NCI-H1417 treated with DMSO at 0.1 percent for 48 hours (cell line): ENCODE results near the gene TEDDM1.
"Not testable (repeated sequence)": the region's sequence is repeated elsewhere in the genome, so short reads cannot be mapped to it uniquely, and the experiment has no call there.

Experiments
- DNase-seq: peaks from one replicate; lab custom pipeline; 2025; lab: John Stamatoyannopoulos, UW

The TEDDM1 gene, protein sequence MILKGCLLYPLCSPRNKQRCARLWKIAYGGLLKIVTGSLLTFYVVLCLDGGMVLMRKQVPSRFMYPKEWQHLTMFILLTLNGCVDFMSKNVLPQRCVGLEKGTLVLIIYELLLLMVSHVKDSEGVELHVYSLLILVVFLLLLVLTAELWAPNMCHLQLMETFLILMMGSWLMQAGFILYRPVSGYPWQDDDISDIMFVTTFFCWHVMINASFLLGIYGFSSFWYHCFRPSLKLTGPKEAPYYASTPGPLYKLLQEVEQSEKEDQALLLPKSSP

DNA sequence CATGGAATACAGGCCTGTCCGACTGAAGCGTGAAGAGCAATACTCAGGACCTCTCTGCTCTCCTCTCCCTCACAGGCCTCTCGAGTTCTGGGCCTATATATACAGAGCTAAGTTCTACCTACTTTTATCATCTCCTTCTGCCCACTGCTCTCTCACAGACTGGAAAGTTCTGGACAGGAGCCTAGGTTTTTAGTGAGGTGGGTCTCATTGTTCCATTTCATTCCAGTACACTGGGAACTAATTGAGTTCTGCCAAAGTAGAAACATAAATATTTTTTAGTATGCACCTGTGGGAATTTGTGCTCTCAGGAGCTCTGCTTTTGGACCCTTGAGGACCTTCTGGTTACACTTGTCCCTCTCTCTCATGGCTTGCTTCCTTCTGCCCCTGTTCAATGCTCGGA, at the start of gene TEDDM1:
TEDDM1 (minus strand) TSS at position 101 of the 400 bp plus-strand sequence. CDS start 182 bp downstream, outside the sequence.
- DNase-seq = no peak

DNA sequence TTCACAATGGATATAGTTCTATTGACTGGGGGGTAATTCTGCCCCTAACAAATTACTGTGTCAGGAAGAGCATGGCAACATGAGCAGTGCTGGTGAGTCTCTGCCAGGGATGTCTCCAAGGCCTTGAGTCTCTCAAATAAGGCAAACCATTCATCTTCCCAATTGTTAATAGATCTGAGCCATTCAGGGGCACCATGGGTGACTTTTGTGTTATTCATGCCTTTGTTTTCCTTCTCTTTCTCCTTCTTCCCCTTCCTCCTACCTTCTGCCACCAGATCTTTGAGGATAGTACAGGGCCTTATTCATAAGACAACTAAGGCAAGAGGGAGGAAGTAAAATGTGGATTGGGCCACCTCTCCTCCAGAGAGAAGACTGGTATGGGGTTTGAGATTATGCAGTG, 49.6 kb upstream of the TEDDM1 start, which contains the start of gene RGSL1:
RGSL1 (plus strand) TSS at position 60 of the 400 bp plus-strand sequence; CDS start at position 80, 20 bp downstream.
- DNase-seq = no peak

DNA sequence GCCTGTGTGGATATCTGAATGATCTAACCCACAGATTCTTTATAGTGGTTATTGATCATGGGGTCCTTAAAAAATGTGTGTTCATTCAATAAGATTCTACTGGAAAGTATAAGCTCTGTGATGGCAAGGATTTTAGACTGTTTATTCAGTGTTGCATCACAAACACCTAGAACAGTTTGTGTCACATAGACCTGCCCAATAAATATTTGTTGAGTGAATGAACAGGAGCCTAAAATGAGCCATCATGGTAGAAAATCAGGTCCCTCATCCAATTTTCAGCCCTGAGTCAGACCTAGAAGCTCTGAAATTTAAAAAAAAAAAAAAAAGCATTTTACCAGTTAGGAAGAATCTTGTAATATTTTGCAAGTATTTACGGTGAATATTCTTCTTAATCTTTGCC, 47.2 kb upstream of the TEDDM1 start:
- DNase-seq = no peak

DNA sequence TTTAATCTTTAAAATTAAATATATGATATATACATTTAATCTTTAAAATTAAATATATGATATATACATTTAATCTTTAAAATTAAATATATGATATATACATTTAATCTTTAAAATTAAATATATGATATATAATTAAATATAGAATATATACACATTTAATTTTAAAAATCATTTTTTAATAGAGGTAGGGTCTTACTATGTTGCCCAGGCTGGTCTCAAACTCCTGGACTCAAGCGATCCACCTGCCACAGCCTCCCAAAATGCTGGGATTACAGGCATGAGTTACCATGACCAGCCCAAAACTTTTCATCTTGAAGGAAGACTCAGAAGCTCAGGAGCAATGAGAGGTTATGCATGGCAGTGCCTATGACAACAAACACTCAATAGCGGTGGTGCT, 46.7 kb upstream of the TEDDM1 start:
- not testable (repeated sequence) for DNase-seq

DNA sequence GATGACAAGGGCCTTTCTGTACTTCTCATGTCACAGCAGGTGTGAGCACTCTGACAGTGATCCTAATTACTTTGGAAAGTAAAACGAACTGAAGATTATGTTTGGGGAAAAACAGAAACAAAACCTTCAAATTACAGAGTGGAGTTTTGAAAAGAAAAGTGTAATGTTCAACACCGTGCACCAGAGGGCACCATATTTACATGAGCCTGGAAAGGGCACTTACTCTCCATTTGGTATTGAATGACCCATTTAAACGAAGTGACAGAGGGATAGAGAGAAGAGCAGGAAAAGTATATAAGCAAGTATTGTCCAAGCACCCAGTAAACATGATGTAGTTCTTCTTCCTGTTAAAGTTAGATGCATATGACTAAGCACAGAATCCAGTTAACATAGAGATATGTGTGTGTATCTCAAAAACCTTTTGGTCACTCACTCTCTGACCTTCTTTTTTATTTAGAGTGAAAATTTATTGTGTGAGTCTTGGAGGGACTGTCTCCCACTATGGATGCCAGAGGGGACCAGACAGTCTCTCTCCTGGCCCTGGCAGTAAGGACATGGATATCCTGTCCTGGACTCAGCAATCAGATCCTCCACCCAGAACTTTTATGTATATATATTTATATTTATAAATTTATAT, 45.7 kb upstream of the TEDDM1 start:
- DNase-seq = no peak

DNA sequence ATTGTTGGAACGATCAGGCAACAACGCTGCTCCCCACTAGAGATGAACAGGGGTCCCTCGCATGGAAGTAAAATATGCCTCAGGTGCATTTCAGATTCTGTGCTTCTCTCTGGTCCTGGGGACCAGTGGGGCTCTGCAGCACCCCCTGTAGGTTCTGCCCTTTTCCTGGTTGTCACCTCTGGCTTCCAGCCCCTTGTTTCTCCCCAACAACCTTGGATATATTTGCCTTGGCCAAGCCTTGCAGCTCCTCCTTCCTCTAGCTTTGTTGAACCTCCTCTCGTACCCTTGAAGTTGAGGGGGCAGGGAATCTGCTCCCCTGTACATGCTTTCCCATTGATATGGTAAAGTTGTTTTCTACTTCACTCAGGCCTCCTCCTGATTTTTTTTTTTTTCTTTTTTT, 44.0 kb upstream of the TEDDM1 start:
- DNase-seq = no peak

DNA sequence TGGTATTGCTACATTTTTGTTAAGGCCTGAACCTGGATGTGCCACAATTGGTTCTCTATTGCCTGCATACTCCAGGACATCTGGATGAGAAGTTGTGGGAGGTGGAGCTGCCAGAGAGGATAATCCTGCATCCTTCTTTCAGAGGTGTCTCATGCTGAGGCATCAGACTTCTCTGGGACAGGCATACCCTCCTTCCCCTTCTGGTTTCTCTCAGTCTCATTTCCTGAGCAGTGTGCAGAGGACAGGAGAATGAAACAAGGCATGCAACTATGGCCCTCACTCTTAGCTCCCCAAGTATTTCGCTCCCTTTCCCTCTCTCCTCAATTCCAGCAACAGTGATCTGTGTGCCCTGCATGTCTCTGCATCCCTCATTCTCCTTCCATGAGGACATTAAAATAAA, 41.9 kb upstream of the TEDDM1 start:
- no peak for DNase-seq

DNA sequence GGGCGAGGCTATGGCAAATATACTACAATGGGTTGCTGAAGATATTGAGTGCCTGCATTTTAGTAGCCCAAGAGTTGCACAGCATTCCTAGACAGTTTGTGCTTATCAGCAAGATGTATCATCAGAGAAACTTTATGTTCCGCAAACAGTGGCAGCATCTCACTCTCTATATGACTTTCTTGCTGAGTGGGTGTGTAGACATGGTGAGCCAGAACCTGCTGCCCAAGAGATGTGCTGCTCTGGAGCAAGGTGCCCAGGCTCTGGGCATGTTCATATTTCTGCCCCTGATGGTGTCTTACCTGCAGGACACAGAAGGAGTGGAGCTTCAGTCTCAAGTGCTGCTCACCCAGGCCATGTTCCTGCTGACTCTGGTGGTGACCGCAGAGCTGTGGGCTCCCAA, 41.3 kb upstream of the TEDDM1 start:
- DNase-seq = no peak

DNA sequence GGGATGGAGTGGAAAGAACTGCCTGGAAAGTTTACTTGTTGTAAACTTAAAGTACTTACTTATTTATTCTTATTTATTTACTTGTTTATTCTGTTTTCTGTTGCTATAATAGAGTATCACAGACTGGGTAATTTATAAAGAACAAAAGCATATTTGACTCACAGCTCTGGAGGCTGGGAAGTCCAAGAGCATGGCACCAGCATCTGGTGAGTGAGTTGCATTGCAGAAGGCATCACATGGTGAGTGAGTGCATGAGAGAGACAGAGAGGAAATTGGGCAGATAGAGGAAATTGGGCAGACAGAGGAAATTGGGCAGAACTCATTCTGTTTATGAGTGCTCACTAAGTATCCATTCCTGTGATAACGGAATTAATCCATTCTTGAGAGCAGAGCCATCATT, 37.9 kb upstream of the TEDDM1 start:
- no peak for DNase-seq

DNA sequence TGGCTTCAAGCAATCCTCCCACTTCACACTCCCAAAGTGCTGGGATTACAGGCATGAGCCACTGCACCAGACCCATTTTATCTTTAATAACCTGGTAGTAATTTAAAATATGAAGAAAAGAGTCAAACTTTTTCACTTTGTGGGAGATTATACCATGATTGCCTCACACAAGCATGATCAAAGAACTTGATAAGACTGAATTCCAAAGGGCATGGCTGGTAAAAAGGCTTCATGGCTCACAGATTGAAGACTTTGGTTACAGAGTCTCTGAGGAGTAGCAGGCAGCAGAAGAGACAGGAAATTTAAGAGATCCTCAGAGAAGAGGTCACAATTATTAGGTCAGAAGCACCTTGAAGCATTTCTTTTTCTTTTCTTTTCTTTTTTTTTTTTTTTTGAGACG, 33.1 kb upstream of the TEDDM1 start:
- no peak for DNase-seq

DNA sequence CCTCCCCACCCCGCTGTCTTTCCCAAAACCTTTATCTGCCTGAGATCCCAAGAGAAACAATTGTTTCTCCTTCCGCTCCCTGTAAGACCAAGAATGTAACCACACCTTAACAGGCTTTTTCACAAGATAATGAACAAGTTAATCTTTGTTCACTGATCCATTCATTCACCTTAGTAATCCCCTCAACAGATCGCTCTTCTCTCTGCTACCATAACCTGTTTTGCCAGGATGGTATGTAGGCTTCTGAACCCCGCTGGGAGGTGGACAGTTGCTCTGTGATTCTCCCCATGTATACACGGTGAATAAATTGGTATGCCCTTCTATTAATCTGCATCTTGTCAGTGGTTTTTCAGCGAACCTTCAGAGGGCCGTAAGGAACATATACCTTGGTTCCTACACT, 30.8 kb upstream of the TEDDM1 start:
- no peak for DNase-seq

DNA sequence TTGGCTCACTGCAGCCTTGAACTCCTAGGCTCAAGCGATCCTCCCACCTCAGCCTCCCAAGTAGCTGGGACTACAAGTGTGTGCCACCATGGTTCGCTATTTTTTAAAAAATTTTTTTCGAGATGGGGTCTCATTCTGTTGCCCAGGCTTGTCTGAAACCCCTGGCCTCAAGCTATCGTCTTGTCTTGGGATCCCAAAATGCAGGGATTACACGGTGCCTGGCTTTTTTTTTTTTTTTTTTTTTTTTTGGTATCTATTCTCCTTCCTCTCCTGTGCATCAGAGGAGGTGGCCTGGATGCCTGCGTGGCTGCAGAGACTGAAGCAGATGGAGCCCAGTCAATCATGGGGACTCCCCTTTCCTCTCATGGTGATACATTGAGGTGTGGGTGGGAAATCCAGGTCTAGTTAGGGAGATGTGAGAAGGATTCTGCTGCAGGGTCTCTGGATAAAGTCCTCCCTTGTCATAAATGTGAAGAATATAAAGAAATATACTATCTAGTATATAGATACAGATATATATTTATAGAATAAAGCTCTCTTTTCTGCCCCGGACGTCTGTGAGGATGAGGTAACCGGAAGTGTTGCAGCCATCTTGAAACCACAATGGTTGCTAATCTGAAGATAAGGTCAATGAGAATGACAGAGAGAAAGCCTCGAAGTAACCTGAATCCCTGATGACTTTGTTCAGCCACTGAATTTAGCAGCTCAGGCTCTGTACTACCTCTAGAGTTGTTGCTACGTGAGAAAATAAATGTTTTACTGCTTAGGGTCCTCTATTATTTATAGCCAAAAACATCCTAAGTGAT, 30.0 kb upstream of the TEDDM1 start:
- no peak for DNase-seq

DNA sequence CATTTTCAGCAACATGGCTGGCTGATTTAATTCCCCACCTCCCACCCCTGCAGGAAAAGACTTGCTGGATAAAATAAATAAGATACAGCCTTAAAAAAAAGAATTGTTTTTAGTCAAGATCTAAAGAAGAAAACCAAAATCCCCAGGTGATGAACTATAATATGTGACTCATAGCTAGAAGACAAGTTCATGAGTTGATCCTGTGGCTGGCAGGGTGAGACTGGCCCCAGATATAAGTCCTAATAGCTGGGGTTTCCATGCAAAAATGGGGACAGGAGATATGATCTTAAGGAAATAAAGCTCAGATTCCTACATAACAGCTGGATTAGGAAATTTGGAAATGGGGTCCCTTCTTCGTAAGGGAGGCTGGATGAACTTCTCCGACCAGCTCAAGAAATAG, 27.6 kb upstream of the TEDDM1 start:
- no peak for DNase-seq

DNA sequence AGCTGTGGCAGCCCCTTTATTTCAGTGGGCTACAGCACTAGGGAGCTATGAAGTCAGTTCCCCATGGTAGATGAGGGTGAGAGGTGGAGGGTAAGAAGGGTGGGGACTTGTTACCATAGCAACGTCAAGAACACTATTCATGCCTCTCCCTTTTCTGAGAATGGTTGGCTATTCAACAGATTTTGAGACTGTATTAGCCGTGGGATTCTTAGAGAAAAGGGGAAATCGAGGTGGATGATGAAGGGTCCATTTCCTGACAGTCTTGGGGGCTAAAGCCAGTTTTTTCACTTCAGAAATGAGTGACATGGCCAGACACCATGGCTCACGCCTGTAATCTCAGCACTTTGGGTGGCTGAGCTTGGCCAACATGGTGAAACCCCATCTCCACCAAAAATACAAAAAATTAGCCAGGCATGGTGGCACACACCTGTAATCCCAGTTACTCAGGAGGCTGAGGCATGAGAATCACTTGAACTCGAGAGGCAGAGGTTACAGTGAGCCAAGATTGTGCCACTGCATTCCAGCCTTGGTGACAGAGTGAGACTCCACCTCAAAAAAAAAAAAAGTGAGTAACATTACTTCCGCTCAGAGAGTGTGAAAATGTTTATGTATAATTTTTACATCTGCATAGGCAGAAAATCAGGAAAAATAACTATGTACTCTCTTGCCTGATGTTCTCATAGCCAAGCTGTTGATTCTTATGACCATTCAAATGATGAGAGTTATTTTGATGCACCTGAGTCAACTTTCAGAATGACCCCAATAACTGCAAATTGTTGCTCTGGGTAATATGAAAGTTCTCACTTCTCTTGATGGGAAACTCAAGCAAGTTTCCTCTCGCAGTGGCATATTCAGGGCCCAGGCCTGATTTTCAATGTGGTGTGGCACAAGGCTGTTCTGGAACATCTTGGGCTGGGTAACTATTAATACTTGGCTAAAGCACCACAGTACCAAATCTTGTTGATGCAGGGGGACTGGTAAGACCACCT, 26.3 kb upstream of the TEDDM1 start:
- no peak for DNase-seq

DNA sequence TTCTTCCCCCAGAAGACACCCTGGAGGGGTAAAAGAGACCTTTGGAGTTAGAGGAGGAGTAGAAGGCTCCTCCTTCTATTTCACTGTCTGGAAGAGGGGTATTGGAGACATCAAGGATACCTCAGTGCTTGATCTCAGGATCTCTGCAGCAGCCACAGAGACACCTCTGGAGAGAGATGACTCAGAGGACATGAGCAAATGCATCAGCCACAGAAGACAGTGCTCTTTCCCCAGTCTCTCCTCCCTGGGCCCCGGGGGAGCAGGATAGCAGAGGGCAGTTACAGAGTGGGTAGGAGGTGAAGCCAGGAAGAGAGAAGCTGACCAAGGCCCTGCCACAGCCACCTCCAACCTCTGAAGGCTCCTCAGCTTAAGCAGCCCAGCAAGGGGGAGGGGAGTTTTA, 15.3 kb upstream of the TEDDM1 start:
- no peak for DNase-seq

DNA sequence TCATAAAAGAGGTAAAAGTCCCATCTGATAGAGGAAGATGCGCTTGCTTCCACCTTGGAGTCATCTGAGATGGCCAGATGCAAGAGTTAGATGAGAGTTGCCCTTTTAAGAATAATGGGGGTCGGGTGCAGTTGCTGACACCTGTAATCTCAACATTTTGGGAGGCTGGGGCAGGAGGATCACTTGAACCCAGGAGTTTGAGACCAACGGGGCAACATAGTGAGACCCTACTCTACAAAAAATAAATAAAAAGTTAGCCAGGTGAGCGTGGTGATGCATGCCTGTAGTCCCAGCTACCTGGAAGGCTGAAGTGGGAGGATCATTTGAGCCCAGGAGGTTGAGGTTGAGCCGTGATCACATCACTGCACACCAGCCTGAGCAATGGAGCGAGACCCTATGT, 13.5 kb upstream of the TEDDM1 start:
- no peak for DNase-seq

DNA sequence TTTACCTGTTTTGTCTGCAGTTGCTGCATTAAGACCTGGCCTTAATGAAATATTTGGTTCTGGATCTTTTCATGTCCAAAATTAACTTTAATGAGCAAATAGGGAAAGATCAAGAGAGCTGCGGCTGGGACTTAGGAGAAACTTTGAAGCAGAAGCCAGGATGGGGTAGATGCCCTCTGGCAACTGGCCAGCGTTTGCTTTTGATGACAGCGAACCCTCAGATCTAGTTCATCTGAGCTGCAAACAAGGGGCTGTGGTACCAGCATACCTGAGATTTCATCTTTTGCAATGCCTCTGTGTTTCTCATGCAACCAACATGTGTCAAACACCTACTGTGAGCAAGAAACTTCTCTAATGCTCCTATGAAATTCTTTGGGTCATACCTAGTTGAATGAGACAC, 13.0 kb upstream of the TEDDM1 start:
- no peak for DNase-seq

DNA sequence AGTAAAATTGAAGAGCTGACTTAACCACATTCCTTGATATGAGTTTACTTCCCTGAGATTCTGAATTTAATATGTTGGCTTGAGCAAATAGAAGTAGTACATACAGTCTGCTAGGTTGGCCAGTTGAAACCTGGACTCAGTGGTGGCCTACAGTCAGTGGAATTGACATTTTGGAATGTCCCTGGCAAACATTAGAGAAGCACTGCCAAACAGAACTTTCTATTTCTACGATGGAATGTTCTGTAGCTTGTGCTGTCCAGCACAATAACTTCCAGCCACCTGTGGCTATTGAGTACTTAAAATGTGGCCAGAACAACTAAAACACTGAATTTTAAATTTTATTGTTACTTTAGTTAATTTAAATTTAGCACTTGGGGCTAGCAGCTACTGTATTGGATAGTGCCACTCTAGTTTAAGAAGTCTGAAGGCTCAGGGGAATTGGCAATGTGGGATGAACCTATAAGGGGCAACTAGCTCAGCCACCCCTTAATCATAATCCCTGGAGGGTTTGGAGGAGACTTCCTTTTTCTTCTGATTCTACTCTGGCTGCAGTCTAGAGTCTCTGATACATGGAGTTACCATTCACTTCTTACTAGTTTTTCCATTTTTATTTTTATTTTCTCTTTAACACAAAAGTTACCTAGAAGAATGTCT, 10.3 kb upstream of the TEDDM1 start:
- no peak for DNase-seq

DNA sequence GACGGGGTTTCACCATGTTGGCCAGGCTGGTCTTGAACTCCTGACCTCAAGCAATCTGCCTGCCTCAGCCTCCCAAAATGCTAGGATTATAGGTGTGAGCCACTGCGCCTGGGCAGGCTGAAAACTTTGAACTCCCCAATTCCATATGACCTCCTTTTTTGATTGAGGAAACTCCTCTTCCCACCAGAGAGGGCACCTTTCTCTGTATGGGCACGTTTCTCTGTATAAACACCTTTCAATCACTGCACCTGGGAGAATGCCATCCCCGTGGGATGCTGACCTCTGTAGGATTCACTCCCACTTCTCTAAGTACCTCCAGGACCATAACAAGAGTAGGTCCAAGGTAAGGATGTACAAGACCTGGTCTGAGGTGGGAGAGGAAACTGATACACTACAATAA, 9.7 kb upstream of the TEDDM1 start:
- DNase-seq = no peak

DNA sequence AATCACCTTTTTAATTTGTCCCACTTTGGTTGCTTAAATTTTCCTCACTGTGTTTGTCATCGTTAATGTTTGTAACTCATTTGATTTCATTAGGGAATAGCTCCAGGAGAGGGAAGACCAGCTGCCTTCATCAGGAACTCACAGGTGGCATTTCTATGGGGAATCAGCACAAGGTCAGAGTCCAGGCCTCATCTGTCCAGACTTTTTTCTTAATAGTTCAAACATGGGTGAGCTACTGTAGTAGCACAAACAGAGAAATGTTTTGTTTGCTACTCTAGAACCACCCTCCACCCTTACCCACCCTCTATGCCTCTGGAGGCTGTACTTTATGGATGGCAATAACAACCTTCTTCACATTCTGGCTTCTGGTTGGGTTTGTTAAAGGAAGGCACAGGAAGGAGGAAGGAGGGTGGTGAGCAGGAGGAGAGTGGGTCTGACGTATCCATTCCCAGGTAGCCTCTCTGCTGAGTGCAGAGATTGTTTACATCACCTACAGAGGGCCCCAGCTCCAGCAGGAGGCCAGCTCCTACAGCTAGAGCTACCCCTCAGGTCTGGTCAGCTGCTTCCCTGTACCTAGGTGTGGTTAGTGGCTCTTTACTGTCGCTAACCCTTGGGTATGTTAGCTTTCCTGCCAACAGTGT, 8.1 kb upstream of the TEDDM1 start:
- no peak for DNase-seq

DNA sequence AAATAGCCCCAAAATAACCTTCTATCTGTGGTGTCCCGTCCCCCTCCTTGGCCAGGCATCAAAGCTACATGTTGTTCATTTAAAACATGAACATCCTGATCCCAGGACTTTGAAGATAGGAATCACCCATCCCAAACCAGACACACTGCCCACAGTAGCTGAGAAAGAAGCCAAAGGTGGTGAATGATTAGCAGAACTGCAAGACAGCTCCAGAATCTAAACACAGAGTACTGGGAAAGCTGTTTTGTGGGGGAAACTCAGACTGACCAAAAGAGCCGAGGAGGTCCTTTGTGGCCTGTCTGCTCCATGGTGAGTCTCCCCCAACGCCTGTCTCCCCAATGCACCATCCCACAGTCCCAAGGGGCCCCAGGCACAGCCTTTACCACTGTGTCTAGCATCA, 7.3 kb upstream of the TEDDM1 start:
- no peak for DNase-seq
